ENCODE measurements around the gene CCNK. TPM values are rescaled to one million over a fixed set of nuclear protein-coding genes. Genes with fewer than 3 reads are reported as not detected.

The CCNK gene
- total RNA-seq, 1 experiment from 2014 or later: 80.1 TPM

- Histone ChIP-seq H3K23me2 (ENCODE audit: insufficient read length, low read depth, low read length, poor library complexity, severe bottlenecking) (no peaks in the 10 kb centered on the region), H2BK120ac (ENCODE audit: low read depth, low read length, poor library complexity, severe bottlenecking) (no peak overlapping the region), H3K79me1 (ENCODE audit: insufficient read depth, low read depth, low read length, poor library complexity, severe bottlenecking) (no peaks in the 10 kb centered on the region), H4K8ac (replicated peaks; ENCODE audit: insufficient read length, low read depth, low read length) (no peak overlapping the region), H2AFZ (ENCODE audit: low read length) (no peak overlapping the region), H3K9ac (ENCODE audit: extremely low read depth, insufficient read length, low read length) (no peak overlapping the region), H3K79me2 (ENCODE audit: insufficient read depth, low read length) (no peaks in the 10 kb centered on the region), H2AK5ac (ENCODE audit: insufficient read length, low read length) (no peak overlapping the region), H3T11ph (ENCODE audit: low read length) (no peak overlapping the region), H2BK20ac (ENCODE audit: low read depth, low read length, poor library complexity, severe bottlenecking) (no peak overlapping the region), H3K4me1 (ENCODE audit: insufficient read depth, low read length) (peaks cover 6% of the 10 kb centered on the region; the same call in 1 of the 2 replicates), H2BK15ac (ENCODE audit: low read depth, low read length) (no peak overlapping the region), H2BK5ac (ENCODE audit: insufficient read length, low read length) (no peak overlapping the region), H2BK12ac (ENCODE audit: insufficient read length, low read depth, low read length) (no peak overlapping the region), H3K4ac (ENCODE audit: low read depth, low read length) (no peak overlapping the region), H3K9me3 (ENCODE audit: control insufficient read depth, low read depth, low read length) (no peaks in the 10 kb centered on the region), H3K56ac (ENCODE audit: insufficient read length, low read depth, low read length) (no peak overlapping the region), H3K18ac (ENCODE audit: insufficient read length, low read depth, low read length) (no peak overlapping the region), H3K27me3 (ENCODE audit: insufficient read depth, low read length) (no peaks in the 10 kb centered on the region), H4K91ac (ENCODE audit: insufficient read length, low read depth, low read length) (no peak overlapping the region), H3K14ac (ENCODE audit: insufficient read depth, low read length) (no peak overlapping the region), H3K23ac (ENCODE audit: insufficient read length, low read depth, low read length) (no peak overlapping the region), H4K5ac (ENCODE audit: insufficient read length, low read depth, low read length) (no peak overlapping the region), H3K27ac (ENCODE audit: insufficient read length, low read depth, low read length) (no peak overlapping the region), H3K4me2 (ENCODE audit: insufficient read depth, insufficient read length, low read length) (no peak overlapping the region), H4K20me1 (ENCODE audit: control insufficient read depth, insufficient read depth, insufficient read length) (peaks cover 3% of the 10 kb centered on the region)
- WGBS (ENCODE audit: extremely low coverage, insufficient read length, low lambda C conversion rate): no CpG with 5 or more reads among the region's 21 CpGs
- H3K9me3 Mint-ChIP-seq: no peaks in the 10 kb centered on the region
- peaks cover 0 to 6% (median 0%) of the 10 kb centered on the region in 3 experiments; a peak in 4 of 7 replicates for H3K36me3 Mint-ChIP-seq (ENCODE audit: insufficient read depth in 1 of 3, low read depth in 3 of 3)
- H3K4me3 Mint-ChIP-seq: no peak overlapping the region
- DNase-seq: peak; percentile 83
- TF ChIP-seq CTCF (conservative IDR thresholded peaks at IDR 0.05): peak; percentile 97
- peaks cover 21 to 28% of the 10 kb centered on the region in 2 experiments for H3K4me1 Mint-ChIP-seq
- no peaks in the 10 kb centered on the region for H3K27me3 Mint-ChIP-seq (ENCODE audit: low read depth)
- no peak overlapping the region for H3K27ac Mint-ChIP-seq
Observed at GRCh38 chr14:99518441-99519346, 37.5 kb downstream of the CCNK start.
